GM10847 (cell line): ENCODE data around the gene NOS1AP.

Experiments
- POLR2A ChIP-seq: IDR thresholded peaks from 2 replicates; pipeline ENCODE4 v1.6.1; 2011; ENCODE audit not compliant: insufficient read length; ENCODE audit errors: extremely low read depth

NOS1AP gene

GRCh38 chr1:162040657-162041056, 28.8 kb upstream of the NOS1AP start:
- no peak for TF ChIP-seq POLR2A

DNA sequence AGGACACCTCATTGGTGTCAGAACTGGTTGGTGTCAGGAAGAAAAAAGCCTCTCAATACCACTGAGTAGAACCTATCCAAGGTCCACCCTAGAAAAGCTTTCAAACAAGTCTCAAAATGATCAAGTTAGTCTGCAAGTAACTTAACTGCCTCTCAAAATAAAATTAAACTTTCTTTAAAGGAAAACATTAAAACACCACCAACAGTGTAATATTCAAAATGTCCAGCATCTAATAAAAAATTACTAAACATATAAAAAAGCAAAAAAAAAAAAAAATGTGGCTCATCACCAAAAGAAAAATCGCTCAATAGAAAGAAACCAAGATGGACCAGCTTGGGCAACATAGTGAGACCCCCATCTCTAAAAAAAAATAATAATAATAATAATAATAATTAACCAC, 27.1 kb upstream of the NOS1AP start:
- no peak for TF ChIP-seq POLR2A

DNA sequence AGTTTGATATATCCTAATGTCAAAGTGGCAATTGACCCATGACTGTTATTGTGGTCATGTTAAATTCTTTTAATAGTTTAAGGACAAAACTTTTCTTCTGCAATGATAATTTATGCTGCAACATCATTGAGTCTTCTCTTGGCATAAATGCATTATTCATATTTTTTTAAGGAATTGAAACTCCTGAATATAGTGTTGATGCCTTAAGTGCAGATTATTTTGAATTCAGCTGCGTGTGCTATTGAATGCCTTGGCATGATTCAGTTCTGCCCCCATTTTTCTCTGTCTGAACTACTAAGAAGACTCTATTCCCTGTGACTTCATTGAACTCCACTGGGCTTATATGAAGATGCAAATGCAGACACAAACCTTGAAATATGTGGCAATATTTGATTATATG, 22.6 kb upstream of the NOS1AP start:
- no peak for TF ChIP-seq POLR2A

- no peak for TF ChIP-seq POLR2A
Observed at GRCh38 chr1:162055062-162055461, 14.4 kb upstream of the NOS1AP start.

DNA sequence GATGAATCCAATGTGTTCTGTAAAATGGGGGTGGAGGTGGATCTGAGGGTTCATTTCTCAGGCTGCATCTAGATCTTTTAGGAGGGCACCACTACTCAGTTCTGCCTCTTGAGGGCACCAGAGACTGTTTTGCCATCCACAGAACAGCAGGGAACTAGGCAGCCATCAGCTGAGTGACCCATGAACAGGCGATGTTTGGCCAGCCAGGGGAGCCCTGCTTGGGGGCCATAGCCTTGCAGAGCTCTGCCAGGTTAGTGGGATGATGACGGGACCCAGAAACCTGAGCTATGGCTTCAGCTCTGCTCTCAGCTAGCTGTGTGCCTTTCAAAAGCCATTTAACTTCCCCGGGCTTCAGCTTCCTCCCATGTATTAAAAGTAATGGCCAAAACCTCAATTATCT, 13.4 kb upstream of the NOS1AP start:
- TF ChIP-seq POLR2A, result no peak

DNA sequence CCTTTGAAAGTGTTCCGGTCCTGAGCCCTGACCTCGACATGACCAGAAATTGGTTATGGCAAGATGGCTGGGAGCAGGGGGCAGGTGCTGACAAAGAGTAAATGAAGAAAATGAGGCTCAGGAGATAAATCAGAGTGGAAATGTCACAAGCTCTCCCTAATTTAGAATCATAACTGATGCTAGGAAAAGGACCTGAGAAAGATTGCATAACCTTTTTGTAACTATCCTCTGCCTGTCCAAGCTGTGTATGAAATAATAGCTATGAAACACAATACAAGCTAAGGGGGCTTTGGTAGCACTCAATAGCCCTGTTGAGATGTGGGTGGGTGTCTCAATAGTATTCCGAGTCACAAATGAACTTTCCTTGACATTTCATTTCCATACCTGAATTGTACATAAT, 12.9 kb upstream of the NOS1AP start:
- no peak for TF ChIP-seq POLR2A

- TF ChIP-seq POLR2A, result no peak
Observed at GRCh38 chr1:162059721-162060120, 9.8 kb upstream of the NOS1AP start.

DNA sequence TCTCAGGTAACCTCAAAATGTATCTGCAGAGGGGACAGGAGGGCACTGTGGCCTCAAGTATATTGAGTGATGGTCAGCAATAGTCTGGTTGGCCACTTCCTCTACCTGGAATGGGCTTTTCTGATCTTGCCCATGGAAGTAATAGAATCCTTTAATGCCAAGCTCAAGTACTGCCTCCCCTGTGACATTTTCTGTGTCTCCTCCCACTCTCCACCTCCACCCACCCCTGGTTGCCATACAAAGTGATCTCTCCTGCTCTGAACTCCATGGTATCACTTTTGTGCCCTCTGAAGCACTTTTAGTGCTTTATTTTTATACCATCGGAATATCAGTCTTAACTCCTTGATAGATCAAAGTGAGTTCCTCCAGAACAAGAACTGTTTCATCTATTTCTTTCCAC, 9.2 kb upstream of the NOS1AP start:
- TF ChIP-seq POLR2A, result no peak

DNA sequence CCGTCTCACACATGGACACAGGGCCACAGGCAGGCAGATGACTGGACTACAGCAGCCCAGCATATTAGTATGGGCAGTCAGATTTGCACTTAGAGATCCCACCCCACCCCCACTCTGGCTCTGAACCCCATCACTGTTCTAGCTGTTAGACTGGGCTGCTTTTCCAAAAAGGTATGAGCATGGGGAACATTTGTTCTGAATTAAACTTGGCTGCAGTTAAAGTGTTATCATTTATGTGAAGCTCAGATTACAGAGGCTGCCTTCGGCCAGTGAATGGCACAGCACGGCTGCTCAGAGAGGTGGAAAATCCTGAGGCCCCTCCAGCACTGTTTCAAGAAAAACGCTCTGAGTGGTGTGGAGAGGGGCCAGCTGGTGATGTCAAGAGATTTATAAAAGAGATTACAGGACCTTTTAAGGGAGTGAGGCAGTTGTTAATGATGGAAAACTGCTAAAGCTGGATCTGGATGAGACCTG, 6.9 kb upstream of the NOS1AP start:
- TF ChIP-seq POLR2A, result no peak

GRCh38 chr1:162065016-162065415, 4.5 kb upstream of the NOS1AP start:
- no peak for TF ChIP-seq POLR2A

GRCh38 chr1:162067466-162067865, 2.0 kb upstream of the NOS1AP start:
- TF ChIP-seq POLR2A, result no peak

GRCh38 chr1:162068301-162068700, 1.2 kb upstream of the NOS1AP start:
- TF ChIP-seq POLR2A, result no peak

DNA sequence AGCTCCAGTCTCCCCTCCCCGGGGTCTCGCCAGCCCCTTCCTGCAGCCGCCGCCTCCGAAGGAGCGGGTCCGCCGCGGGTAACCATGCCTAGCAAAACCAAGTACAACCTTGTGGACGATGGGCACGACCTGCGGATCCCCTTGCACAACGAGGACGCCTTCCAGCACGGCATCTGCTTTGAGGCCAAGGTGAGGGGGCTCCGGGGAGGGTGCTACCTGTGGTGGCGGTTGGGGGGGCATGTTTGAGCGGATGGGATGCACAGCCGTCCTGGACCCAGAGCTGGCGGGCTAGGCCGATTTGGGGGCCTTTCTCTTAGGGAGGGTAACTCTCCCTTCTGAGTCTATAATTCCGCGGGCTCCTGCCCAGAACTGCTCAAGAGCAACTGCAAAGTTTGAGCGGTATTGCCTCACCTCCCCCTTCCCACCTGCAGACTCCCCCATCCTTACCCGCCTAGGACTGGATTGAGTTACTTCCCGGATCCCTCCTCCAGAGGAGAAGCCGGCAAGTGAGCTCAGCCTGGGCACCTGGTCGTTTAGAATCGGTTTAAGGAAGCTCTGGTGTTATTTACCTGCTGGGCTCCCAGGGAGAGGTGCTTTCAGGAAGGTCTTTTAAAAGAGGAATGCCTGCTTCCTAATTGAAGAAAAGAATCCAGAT, 730 bp downstream of the NOS1AP start:
- no peak for TF ChIP-seq POLR2A

GRCh38 chr1:162070825-162071224, 1.3 kb downstream of the NOS1AP start:
- TF ChIP-seq POLR2A, result no peak

- TF ChIP-seq POLR2A, result no peak
Observed at GRCh38 chr1:162072740-162073139, 3.2 kb downstream of the NOS1AP start.

DNA sequence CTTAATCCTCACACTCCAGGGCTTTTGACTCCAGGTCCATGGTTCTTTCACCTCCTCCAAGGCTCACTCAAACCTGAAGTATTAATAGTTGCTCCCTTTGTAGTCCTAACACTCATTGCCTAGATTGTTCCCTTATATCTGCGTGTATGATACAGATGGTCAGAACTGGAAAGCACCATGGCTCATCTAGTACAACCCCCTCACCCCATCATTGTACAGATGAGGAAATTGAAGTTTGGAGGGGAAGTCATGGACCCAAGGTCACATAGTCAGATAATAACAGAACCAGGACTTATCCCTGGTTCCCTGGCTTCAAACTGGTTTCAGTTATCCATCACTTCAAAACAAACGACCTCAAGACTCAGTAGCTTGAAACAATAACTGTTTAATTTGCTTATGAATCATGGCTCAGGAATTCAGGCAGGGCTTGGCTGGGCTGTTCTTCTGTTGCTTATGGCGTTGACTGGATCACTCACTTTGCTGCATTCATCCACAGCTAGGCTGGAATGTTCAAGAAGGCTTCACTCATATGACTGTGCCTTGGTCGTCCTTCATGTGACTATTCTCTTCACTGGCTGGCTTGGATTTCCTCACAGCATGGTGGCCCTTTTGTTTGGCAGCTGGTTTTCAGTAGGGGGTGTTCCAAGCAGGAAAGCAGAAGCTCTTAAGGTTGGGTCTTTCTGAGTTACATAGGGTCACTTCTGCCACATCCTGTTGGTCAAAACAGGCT, 5.0 kb downstream of the NOS1AP start:
- TF ChIP-seq POLR2A, result no peak

DNA sequence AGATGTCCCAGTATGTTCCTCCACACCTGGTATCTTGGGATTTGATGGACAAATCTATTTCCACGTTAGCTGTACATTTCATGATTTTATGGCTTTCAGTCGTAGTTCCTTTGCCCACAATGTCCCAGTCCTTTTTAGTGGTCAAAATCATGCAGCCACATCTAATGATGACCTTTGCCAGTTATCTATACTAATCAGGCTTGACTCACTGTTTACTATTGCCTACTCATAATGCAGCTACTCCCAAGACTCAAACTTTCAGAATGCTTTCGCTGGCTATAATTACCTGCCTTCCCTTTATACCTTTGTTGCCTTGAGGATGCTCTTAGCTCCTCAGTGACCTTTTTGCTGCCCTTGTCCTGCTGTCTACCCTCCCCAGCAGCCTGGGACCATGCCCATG, 6.4 kb downstream of the NOS1AP start:
- TF ChIP-seq POLR2A, result no peak

GRCh38 chr1:162077648-162078299, 8.3 kb downstream of the NOS1AP start:
- no peak for TF ChIP-seq POLR2A
